Measurements from ENCODE around the gene KLC4.
"Not testable (repeated sequence)": the region's sequence is repeated elsewhere in the genome, so short reads cannot be mapped to it uniquely, and the experiment has no call there.

DNA sequence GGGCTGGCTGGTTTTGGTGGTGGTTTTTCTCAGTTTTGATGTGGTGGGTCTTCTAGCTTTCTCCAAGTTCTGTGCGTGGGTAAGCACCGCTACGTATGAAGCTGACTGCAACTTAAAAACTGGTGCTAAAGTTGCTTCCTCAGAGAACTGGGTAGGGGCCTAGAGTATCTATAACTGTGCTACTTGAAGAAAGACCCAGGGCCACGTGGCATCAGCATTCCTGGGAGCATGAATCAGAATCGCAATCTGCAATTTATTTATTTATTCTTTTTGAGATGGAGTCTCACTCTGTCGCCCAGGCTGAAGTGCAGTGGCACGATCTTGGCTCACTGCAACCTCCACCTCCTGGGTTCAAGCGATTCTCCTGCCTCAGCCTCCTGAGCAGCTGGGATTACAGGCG is 22.5 kb downstream of the KLC4 start:
- TF ChIP-seq, protein P1, sequence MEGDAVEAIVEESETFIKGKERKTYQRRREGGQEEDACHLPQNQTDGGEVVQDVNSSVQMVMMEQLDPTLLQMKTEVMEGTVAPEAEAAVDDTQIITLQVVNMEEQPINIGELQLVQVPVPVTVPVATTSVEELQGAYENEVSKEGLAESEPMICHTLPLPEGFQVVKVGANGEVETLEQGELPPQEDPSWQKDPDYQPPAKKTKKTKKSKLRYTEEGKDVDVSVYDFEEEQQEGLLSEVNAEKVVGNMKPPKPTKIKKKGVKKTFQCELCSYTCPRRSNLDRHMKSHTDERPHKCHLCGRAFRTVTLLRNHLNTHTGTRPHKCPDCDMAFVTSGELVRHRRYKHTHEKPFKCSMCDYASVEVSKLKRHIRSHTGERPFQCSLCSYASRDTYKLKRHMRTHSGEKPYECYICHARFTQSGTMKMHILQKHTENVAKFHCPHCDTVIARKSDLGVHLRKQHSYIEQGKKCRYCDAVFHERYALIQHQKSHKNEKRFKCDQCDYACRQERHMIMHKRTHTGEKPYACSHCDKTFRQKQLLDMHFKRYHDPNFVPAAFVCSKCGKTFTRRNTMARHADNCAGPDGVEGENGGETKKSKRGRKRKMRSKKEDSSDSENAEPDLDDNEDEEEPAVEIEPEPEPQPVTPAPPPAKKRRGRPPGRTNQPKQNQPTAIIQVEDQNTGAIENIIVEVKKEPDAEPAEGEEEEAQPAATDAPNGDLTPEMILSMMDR (IDR thresholded peaks at IDR 0.05), result not testable (repeated sequence)
- not testable (repeated sequence) for TF ChIP-seq POLR2A (IDR thresholded peaks at IDR 0.05)

Data from right lobe of liver (tissue), 4 donors.